ENCODE measurements around the gene SRPX2.

GRCh38 chrX:100596601-100597000 is 47.4 kb upstream of the SRPX2 start:
- no peak for TF ChIP-seq COPS2 (conservative IDR thresholded peaks at IDR 0.05)
- no peak for TF ChIP-seq NFYB (IDR thresholded peaks at IDR 0.05; ENCODE audit: extremely low read depth, insufficient read length)
- no peak for TF ChIP-seq CTCF (IDR thresholded peaks at IDR 0.05 in 2 of 3, conservative IDR thresholded peaks at IDR 0.05 in 1 of 3; ENCODE audit: insufficient read depth in 2 of 3, low read depth in 1 of 3, low read length in 3 of 3)
